Iris pigment epithelial cell (primary cell): ENCODE data around the gene REXO4.
A peak's percentile ranks its signal among the peaks of the same experiment; 100 is the strongest.
"Not testable (repeated sequence)": the region's sequence is repeated elsewhere in the genome, so short reads cannot be mapped to it uniquely, and the experiment has no call there.

Source experiments
- DNase-seq: peaks from one replicate; pipeline ENCODE4 v3.0.0-alpha.2; 2011; ENCODE audit warnings: low read depth

REXO4 gene

GRCh38 chr9:133417541-133418461 lies at the start of gene REXO4:
Gene REXO4, minus strand, starts transcription at chr9:133418010. Its CDS starts 166 bp downstream, at chr9:133417844.
- DNase-seq = peak; percentile 87

- no peak for DNase-seq
Observed at GRCh38 chr9:133467101-133467500, 49.3 kb upstream of the REXO4 start.

- no peak for DNase-seq
Observed at GRCh38 chr9:133465984-133466383, 48.2 kb upstream of the REXO4 start.

GRCh38 chr9:133464638-133465037 lies 46.8 kb upstream of the REXO4 start:
- no peak for DNase-seq

GRCh38 chr9:133463864-133464615 lies 46.2 kb upstream of the REXO4 start:
- no peak for DNase-seq

- DNase-seq = no peak
Observed at GRCh38 chr9:133463234-133463863, 45.5 kb upstream of the REXO4 start.

GRCh38 chr9:133461975-133462374 lies 44.2 kb upstream of the REXO4 start:
- no peak for DNase-seq

- no peak for DNase-seq
Observed at GRCh38 chr9:133460405-133461175, 42.8 kb upstream of the REXO4 start.

- peak; percentile 92 for DNase-seq
Observed at GRCh38 chr9:133459476-133460404, 41.9 kb upstream of the REXO4 start, which contains the start of gene CACFD1. Gene CACFD1, plus strand, starts transcription at chr9:133459978. Its CDS starts 89 bp downstream, at chr9:133460067.

GRCh38 chr9:133458643-133459312 lies 41.0 kb upstream of the REXO4 start:
- no peak for DNase-seq

- no peak for DNase-seq
Observed at GRCh38 chr9:133457748-133458147, 39.9 kb upstream of the REXO4 start.

GRCh38 chr9:133457233-133457632 lies 39.4 kb upstream of the REXO4 start:
- no peak for DNase-seq

GRCh38 chr9:133456409-133456808 lies 38.6 kb upstream of the REXO4 start:
- DNase-seq = no peak

GRCh38 chr9:133455936-133456335 lies 38.1 kb upstream of the REXO4 start:
- DNase-seq = no peak

- DNase-seq = no peak
Observed at GRCh38 chr9:133454943-133455673, 37.3 kb upstream of the REXO4 start.

GRCh38 chr9:133454325-133454724 lies 36.5 kb upstream of the REXO4 start:
- no peak for DNase-seq

- no peak for DNase-seq
Observed at GRCh38 chr9:133453651-133454050, 35.8 kb upstream of the REXO4 start.

GRCh38 chr9:133452562-133452961 lies 34.8 kb upstream of the REXO4 start:
- no peak for DNase-seq

GRCh38 chr9:133451865-133452264 lies 34.1 kb upstream of the REXO4 start:
- DNase-seq = not testable (repeated sequence)
